MG63 (cell line): ENCODE measurements around the gene PPM1J. TPM values are rescaled to one million over a fixed set of nuclear protein-coding genes. Genes with fewer than 3 reads are reported as not detected.

Source experiments
- DNase-seq: peaks from one replicate; pipeline ENCODE4 v3.0.0-alpha.2; 2020
- H3K27me3 ChIP-seq: fragments of 250-450 bp; sonication (Bioruptor Pico); 2 replicates; pipeline ENCODE4 v1.5.1; 2020; ENCODE audit warnings: mild to moderate bottlenecking, moderate library complexity
- H3K36me3 ChIP-seq: fragments of 250-450 bp; sonication (Bioruptor Pico); 2 replicates; pipeline ENCODE4 v1.5.1; 2020; ENCODE audit warnings: mild to moderate bottlenecking, moderate library complexity
- H3K4me3 ChIP-seq: fragments of 250-450 bp; sonication (Bioruptor Pico); 2 replicates; pipeline ENCODE4 v1.5.1; 2020; ENCODE audit warnings: mild to moderate bottlenecking, moderate library complexity
- H3K9me3 ChIP-seq: fragments of 250-450 bp; sonication (Bioruptor Pico); 2 replicates; pipeline ENCODE4 v1.5.1; 2020; ENCODE audit warnings: mild to moderate bottlenecking, moderate library complexity
- total RNA-seq: library from RNA; depleted of rRNA; stranded (reverse); fragments of >200 nt; shearing (Covaris generic); gene quantifications from 2 replicates; pipeline ENCODE4 v1.2.3, GENCODE V29; 2014; ENCODE audit warnings: low replicate concordance; rRNA removed

Gene PPM1J
- total RNA-seq, 1 experiment from 2014 or later = 2.7 TPM

DNA sequence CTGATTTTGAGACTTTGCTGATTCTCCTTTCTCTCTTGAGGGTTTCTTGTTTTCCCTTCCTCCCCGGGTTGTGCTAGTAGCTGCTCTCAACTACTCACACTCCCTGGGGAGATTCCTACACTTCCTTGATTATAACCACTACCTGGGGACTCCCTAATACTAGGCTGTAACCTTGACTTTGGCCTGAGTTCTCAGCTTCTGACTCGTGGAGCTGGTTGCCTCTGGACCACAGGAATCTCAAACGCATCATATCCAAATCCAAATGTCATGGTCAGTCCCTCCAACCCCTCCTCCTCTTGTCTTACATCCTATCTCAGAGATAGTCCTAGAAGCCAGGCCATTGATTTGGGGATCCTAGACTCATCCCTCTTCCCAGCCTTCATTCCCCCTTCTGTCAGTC, 28.7 kb downstream of the PPM1J start:
- no peak for DNase-seq
- Histone ChIP-seq H3K9me3 (no peaks in the 10 kb centered on the region), H3K36me3 (peaks cover 30% of the 10 kb centered on the region), H3K27me3 (no peaks in the 10 kb centered on the region), H3K4me3 (no peak overlapping the region)

DNA sequence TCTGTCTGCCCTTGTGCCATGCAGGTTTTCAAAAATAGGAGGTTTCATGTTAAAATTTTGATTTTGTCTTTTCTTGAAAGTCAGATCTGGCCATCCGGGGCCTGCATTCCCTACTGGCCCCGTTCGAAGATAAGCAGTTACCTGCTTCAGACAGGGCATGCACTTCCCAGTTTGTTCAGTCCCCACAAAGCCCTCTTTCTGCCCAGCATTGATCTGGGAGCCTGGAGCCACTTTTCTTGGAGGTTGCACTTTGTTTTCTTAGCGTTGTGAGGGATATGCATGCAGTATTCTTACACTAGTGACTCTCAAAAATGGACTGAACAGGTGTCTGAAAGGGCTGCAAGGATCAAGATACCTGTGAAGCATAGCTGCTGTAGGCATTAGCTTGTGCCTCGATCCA, 29.2 kb downstream of the PPM1J start:
- Histone ChIP-seq H3K9me3 (no peaks in the 10 kb centered on the region), H3K4me3 (no peak overlapping the region), H3K27me3 (no peaks in the 10 kb centered on the region), H3K36me3 (peaks cover 29% of the 10 kb centered on the region)
- DNase-seq = no peak

DNA sequence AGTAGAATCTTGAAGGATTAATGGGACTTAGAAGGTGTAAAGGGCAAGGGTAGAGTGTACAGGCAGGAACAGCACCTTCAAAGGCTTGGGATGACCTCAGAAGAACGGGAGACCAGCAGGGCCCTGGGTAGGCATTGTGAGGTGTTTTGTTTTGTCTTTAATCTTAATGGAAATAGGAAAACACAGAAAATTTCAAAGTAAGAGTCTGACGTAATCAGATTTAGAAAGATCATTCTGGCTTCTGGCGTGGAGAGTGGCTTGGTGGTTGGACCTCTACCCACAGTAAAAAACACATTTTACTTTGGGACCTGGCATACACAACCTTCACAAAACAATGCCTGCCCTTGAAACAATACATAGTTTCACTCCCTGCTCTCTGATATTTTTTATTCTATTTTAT, 36.5 kb downstream of the PPM1J start:
- no peak overlapping the region for H3K4me3 ChIP-seq
- no peaks in the 10 kb centered on the region for H3K27me3 ChIP-seq
- H3K9me3 ChIP-seq = no peaks in the 10 kb centered on the region
- H3K36me3 ChIP-seq = peaks cover 36% of the 10 kb centered on the region
- no peak for DNase-seq

DNA sequence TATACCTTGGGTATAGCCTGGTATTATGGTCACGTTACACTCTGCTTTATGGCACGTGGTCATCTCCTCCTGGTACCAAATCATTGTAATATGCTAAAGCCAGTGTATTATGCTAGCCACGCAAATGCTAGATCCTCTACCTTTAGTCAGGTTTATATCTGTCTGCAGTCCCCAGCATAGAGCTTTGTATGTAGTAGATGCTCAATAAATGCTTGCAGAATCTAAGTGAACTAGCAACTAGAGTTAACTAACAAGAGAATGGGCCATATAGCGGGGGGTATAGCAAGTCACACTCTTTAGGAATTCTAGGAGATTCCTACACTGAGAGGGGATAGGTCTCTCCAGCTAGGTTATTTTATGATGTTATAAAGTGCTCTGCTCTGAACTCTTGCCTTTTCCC, 37.6 kb downstream of the PPM1J start:
- Histone ChIP-seq H3K4me3 (no peak overlapping the region), H3K36me3 (peaks cover 41% of the 10 kb centered on the region), H3K9me3 (no peaks in the 10 kb centered on the region), H3K27me3 (no peaks in the 10 kb centered on the region)
- no peak for DNase-seq

DNA sequence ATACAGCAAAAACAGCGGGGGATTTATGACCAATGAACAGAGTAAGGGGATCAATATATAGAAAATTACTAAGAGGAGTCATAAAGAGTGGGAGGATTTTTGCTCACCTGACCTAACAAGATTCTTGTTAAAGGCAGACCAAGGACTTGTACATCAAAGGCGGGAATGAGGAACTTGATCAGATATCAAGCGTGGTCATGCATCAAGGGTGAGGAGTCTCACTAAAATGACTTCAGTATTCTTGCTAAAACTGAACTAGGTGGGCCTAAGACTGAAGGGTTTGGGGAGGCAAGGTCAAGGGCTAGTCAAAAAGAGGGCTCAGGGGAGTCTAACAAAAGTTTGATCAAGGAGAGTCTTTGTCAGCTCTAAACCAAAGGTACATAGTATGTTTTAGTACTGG, 38.6 kb downstream of the PPM1J start:
- H3K27me3 ChIP-seq = no peaks in the 10 kb centered on the region
- no peak for DNase-seq
- H3K36me3 ChIP-seq = peaks cover 43% of the 10 kb centered on the region

DNA sequence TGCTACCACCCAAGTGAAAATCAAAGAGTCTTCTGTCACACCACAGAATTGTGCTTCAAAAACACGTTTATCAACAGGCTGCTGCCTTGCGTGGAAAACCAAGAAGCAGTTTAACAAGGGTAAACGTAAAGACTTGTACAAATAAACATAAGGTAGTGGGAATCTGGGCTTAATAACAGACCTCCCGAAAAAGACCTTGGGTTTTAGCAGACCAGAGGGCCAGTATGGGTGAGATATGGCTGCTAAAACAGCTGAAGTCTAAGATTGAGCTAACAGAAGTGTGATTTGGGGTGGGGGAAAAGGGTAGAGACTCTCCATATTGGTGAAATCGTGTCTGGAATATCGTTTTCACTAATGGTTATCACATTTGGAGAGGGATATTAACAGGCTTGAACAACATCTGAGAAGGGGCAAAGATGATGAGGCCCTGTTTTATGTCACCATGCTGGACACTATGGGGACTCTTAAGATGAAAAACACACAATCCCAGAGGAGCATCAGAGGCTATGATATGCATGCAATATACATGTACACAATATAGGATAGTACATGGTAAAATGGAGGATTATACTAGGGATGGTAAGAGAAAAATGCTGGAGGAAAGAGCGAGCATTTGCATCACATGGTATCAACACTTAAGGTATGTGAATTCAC, 39.3 kb downstream of the PPM1J start:
- Histone ChIP-seq H3K36me3 (peaks cover 45% of the 10 kb centered on the region), H3K4me3 (peak overlapping the region; percentile 96), H3K9me3 (no peaks in the 10 kb centered on the region), H3K27me3 (no peaks in the 10 kb centered on the region)
- DNase-seq = no peak

More for the DNA sequence above, 38.6 kb downstream of the PPM1J start:
- no peaks in the 10 kb centered on the region for H3K9me3 ChIP-seq
- H3K4me3 ChIP-seq = no peak overlapping the region

DNA sequence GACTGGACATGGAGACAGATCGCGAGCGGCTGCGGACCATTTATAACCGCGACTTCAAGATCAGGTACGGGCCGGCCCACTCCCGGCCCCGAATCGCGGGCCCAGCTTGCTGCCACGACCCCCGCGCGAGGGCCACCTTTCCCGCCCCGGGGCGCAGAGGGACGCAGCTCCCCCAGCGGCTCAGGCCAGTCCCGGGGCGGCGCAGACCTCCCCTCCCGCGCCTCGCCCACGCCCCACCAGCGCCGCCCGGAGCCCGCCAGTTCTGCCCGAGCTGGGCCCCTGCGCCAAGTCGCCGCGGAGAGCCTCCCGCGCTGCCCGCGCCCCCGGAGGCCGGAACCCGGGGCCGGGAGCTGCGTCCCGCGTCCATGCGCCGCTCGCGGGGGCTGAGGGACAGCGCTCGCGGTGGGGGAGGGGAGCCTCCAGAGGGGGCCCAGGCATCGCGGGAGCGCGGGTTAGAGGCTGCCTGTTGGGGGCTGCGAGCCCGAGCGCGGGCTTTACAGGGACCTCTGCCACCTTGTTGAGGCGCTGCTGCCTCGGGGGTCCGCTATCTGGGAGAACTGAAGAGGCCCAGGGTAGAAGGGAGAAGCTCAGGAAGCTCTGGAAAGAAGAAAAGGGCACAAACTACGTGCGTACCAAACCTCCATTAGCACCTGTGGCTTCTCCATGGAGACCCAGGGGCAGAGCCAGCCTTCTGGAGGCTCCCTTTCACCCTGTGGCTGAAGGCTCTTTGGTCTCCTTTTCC, 40.0 kb downstream of the PPM1J start:
- Histone ChIP-seq H3K4me3 (peak overlapping the region; percentile 96), H3K36me3 (peaks cover 51% of the 10 kb centered on the region), H3K27me3 (no peaks in the 10 kb centered on the region), H3K9me3 (no peaks in the 10 kb centered on the region)
- DNase-seq = peak; percentile 64

DNA sequence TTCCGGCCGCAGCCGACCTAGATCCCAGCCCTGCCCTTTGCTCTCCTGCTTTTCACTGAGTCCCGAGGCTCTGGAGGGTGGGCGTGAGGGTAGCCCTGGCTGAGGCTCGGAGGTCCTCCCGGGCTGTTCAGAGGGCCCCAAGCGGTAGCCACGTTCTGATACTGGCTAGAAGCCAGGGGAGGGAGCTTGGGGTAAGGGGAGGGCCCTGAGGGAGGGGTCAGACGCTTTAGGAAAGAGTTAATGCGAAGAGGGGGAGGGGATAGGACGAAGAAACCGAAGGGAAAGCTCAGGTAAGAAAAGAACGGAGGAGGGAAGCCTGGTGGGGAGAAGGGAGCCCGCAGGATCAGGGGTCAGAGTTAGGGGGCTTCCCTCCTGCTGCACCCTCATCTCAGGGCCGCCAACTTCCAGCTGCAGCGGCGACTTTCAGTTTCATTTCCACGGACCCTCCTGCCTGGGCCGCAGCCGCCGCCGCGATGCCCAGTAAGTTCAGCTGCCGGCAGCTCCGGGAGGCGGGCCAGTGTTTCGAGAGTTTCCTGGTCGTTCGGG, 40.6 kb downstream of the PPM1J start, which contains the start of gene MOV10:
MOV10 (plus strand) TSS at position 220 of the 546 bp plus-strand sequence; CDS start at position 474, 254 bp downstream.
- DNase-seq = peak; percentile 80

DNA sequence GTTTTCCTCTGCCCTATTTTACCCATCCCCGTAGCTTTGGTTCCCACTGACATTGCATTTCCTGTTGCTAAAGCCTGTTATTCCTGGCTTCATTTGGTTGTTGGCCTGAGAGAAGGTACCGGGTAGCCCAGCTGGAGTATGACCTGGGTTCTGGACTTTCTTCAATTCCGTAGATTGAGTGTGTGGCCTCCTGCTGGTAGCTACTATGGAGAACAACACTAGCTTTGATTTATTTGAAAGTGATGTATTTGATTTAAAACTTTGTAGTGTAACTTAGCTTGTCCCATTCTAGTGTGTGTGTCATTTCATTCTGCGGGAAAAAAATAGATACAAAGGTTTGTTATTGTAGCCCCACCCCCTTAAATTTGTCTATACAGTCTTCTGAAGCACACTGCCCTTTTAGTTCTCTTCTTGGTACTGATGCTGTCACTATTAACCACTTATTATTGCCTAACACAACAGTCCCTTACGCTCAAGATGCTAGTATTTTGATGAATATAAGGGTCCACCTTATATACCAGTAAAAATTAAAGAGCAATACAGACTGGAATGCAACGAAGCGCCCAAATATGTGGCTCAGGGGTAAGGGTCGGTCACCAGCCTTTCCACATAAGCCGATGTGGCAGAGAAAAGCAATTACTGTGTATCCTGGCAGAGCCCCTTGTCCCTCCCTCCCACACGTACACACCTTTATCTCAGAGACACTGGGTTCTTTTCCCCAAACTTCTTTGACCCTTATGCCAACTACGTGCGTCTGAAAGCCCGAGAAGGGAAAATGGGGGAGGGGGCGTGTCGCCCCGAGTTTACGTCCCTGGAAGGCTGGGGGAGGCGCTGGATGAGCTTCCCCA, 41.3 kb downstream of the PPM1J start:
- peaks cover 63% of the 10 kb centered on the region for H3K36me3 ChIP-seq
- H3K9me3 ChIP-seq = no peaks in the 10 kb centered on the region
- no peaks in the 10 kb centered on the region for H3K27me3 ChIP-seq
- peak overlapping the region; percentile 96 for H3K4me3 ChIP-seq
- DNase-seq = peak; percentile 70

More for the DNA sequence above, 40.6 kb downstream of the PPM1J start, which contains the start of gene MOV10:
- no peaks in the 10 kb centered on the region for H3K27me3 ChIP-seq
- no peaks in the 10 kb centered on the region for H3K9me3 ChIP-seq
- peak within 1 kb of the TSS; percentile 96 for H3K4me3 ChIP-seq
- H3K36me3 ChIP-seq = peaks cover 56% of the 10 kb centered on the region

DNA sequence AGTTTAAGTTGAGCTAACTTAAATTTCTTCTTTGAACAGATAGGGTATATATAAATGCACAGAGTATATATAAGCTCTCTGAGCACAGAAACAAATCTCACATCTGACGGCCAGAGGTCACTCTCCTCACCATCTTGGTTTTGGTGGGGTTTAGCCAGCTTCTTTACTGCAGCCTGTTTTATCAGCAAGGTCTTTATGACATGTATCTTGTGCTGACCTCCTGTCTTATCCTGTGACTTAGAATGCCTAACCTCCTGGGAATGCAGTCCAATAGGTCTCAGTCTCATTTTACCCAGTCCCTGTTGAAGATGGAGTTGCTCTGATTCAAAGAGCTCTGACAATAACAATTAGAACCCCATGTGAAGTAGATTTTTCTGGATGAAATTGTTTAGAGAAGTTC, 42.3 kb downstream of the PPM1J start:
- H3K4me3 ChIP-seq = no peak overlapping the region
- H3K9me3 ChIP-seq = no peaks in the 10 kb centered on the region
- H3K27me3 ChIP-seq = no peaks in the 10 kb centered on the region
- peaks cover 67% of the 10 kb centered on the region for H3K36me3 ChIP-seq
- DNase-seq = no peak

DNA sequence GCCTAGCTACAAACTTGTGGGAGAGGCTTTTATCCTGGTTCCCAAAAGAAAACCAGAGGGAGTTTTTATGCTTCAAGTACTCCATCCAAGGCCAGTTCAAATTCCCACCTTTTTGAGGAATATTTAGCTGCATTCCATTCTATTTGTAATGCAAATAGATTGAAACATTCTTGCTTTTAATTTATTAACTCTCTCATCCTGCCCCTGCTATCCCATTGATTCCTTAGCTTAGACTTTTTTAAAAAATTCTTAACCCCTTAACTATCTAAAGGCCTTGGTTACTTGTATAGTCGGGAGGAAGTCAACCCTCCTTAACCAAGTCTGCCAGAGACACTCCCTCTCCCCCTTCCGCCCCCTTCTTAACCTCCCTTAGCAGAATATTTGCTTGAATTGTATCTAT, 43.1 kb downstream of the PPM1J start:
- Histone ChIP-seq H3K4me3 (no peak overlapping the region), H3K27me3 (no peaks in the 10 kb centered on the region), H3K36me3 (peaks cover 71% of the 10 kb centered on the region), H3K9me3 (no peaks in the 10 kb centered on the region)
- DNase-seq = no peak

DNA sequence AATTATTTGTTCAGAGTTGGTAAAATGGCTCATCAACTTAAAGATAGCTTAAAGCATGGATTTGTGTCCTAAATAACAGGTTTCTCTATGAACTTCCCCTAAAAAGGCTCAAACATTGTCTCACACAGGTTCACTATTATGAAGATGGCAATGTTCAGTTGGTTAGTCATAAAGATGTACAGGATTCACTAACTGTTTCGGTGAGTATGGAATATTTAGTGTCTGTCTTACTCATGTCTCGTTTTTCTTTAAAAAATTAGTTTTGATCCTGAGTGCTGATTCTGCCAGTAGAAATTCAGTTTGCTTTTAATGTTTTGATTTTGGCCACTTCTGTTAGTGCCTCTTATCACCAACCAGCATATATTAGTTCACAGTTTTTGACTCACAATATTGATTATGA, 48.2 kb downstream of the PPM1J start:
- Histone ChIP-seq H3K9me3 (no peaks in the 10 kb centered on the region), H3K27me3 (no peaks in the 10 kb centered on the region), H3K36me3 (peaks cover 92% of the 10 kb centered on the region), H3K4me3 (no peak overlapping the region)
- DNase-seq = no peak

DNA sequence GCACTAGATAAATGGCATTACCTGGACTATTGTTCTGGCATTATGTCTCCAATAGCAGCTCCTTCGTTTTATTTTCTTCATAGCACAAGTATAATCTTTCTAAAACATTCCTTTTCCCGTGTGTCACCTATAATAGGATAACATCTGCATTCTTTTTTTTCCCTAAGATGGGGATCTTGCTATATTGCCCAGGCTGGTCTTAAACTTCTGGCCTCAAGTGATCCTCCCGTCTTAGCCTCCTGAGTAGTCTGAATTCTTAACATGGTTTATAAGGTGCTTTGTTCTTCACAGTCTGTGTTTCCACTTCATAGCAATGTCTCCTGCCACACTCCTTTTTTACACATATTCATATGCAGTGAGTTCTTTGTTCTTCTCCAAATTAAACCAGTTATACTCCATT, 49.3 kb downstream of the PPM1J start:
- no peak for DNase-seq
- Histone ChIP-seq H3K27me3 (no peaks in the 10 kb centered on the region), H3K4me3 (no peak overlapping the region), H3K9me3 (no peaks in the 10 kb centered on the region), H3K36me3 (peaks cover 93% of the 10 kb centered on the region)

Other genes with a start within 250 kb of the PPM1J start
- gene WNT2B, start 206.4 kb downstream of the PPM1J start, total RNA-seq = 11.0 and 12.0 TPM in 2 replicates
- 13.8 and 16.7 TPM in 2 replicates for gene ST7L, start 96.2 kb downstream of the PPM1J start, total RNA-seq
- gene CAPZA1, start 95.5 kb downstream of the PPM1J start, total RNA-seq = 362 and 392 TPM in 2 replicates
- gene MOV10, start 40.7 kb downstream of the PPM1J start, total RNA-seq = 25.6 and 39.7 TPM in 2 replicates
- 568 and 693 TPM in 2 replicates for gene RHOC, start 8.2 kb downstream of the PPM1J start, total RNA-seq
- gene SLC16A1, start 240.9 kb upstream of the PPM1J start, total RNA-seq = 104 and 107 TPM in 2 replicates